ENCODE measurements around the gene ZXDB.
"Not testable (repeated sequence)": the region's sequence is repeated elsewhere in the genome, so short reads cannot be mapped to it uniquely, and the experiment has no call there.

Gene ZXDB

GRCh38 chrX:57591284-57592159 lies at the start of gene ZXDB:
Gene ZXDB (plus strand): TSS chrX:57592011. CDS start chrX:57592049, 38 bp downstream.
- Histone ChIP-seq H3K79me2 (ENCODE audit: insufficient read depth, low read length) (peaks cover 19% of the 10 kb centered on the region), H3K4me3 (ENCODE audit: low read length, poor library complexity, severe bottlenecking) (peak within 1 kb of the TSS; percentile 78), H3K4me2 (ENCODE audit: low read depth, low read length, poor library complexity, severe bottlenecking) (peak within 1 kb of the TSS; percentile 79), H2AFZ (ENCODE audit: low read length) (peak within 1 kb of the TSS; percentile 76), H4K20me1 (ENCODE audit: insufficient read depth, low read length, poor library complexity, severe bottlenecking) (peaks cover 22% of the 10 kb centered on the region), H3K9ac (ENCODE audit: low read depth, low read length, poor library complexity, severe bottlenecking) (peak within 1 kb of the TSS; percentile 77)
- H3K9me3 ChIP-seq (ENCODE audit: insufficient read depth, low read depth, low read length); H3K27me3 ChIP-seq (ENCODE audit: insufficient read depth, low read length, poor library complexity, severe bottlenecking); H3K9me2 ChIP-seq (replicated peaks; ENCODE audit: low read depth, low read length); H3K4me1 ChIP-seq (ENCODE audit: insufficient read depth, low read length, poor library complexity, severe bottlenecking); H3F3A ChIP-seq (ENCODE audit: low read depth); H3K36me3 ChIP-seq (ENCODE audit: insufficient read depth, low read length): not testable (repeated sequence)

- Histone ChIP-seq H3F3A (ENCODE audit: low read depth) (no peaks in the 10 kb centered on the region), H3K4me2 (ENCODE audit: low read depth, low read length, poor library complexity, severe bottlenecking) (no peak overlapping the region), H3K27me3 (ENCODE audit: insufficient read depth, low read length, poor library complexity, severe bottlenecking) (no peaks in the 10 kb centered on the region), H3K79me2 (ENCODE audit: insufficient read depth, low read length) (no peaks in the 10 kb centered on the region), H3K9me3 (ENCODE audit: insufficient read depth, low read depth, low read length) (no peaks in the 10 kb centered on the region), H3K9me2 (replicated peaks; ENCODE audit: low read depth, low read length) (no peaks in the 10 kb centered on the region), H3K4me1 (ENCODE audit: insufficient read depth, low read length, poor library complexity, severe bottlenecking) (no peaks in the 10 kb centered on the region), H4K20me1 (ENCODE audit: insufficient read depth, low read length, poor library complexity, severe bottlenecking) (no peaks in the 10 kb centered on the region), H3K4me3 (ENCODE audit: low read length, poor library complexity, severe bottlenecking) (no peak overlapping the region), H2AFZ (ENCODE audit: low read length) (no peak overlapping the region), H3K9ac (ENCODE audit: low read depth, low read length, poor library complexity, severe bottlenecking) (no peak overlapping the region), H3K36me3 (ENCODE audit: insufficient read depth, low read length) (no peaks in the 10 kb centered on the region)
- TF ChIP-seq EZH2phosphoT487 (IDR thresholded peaks at IDR 0.05; ENCODE audit: borderline replicate concordance) = no peak
- TF ChIP-seq, protein P1, sequence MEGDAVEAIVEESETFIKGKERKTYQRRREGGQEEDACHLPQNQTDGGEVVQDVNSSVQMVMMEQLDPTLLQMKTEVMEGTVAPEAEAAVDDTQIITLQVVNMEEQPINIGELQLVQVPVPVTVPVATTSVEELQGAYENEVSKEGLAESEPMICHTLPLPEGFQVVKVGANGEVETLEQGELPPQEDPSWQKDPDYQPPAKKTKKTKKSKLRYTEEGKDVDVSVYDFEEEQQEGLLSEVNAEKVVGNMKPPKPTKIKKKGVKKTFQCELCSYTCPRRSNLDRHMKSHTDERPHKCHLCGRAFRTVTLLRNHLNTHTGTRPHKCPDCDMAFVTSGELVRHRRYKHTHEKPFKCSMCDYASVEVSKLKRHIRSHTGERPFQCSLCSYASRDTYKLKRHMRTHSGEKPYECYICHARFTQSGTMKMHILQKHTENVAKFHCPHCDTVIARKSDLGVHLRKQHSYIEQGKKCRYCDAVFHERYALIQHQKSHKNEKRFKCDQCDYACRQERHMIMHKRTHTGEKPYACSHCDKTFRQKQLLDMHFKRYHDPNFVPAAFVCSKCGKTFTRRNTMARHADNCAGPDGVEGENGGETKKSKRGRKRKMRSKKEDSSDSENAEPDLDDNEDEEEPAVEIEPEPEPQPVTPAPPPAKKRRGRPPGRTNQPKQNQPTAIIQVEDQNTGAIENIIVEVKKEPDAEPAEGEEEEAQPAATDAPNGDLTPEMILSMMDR (conservative IDR thresholded peaks at IDR 0.05; ENCODE audit: low read length) = no peak
Measured at GRCh38 chrX:57565198-57565597, 26.6 kb upstream of the ZXDB start.

GRCh38 chrX:57573754-57574153 lies 18.1 kb upstream of the ZXDB start:
- H3F3A ChIP-seq (ENCODE audit: low read depth) = no peaks in the 10 kb centered on the region
- no peak overlapping the region for H3K4me3 ChIP-seq (ENCODE audit: low read length, poor library complexity, severe bottlenecking)
- no peaks in the 10 kb centered on the region for H3K9me3 ChIP-seq (ENCODE audit: insufficient read depth, low read depth, low read length)
- no peaks in the 10 kb centered on the region for H3K36me3 ChIP-seq (ENCODE audit: insufficient read depth, low read length)
- H3K27me3 ChIP-seq (ENCODE audit: insufficient read depth, low read length, poor library complexity, severe bottlenecking) = no peaks in the 10 kb centered on the region
- TF ChIP-seq EZH2phosphoT487 (IDR thresholded peaks at IDR 0.05; ENCODE audit: borderline replicate concordance) = no peak
- TF ChIP-seq, protein P1 (conservative IDR thresholded peaks at IDR 0.05; ENCODE audit: low read length) = peak; percentile 57
- no peaks in the 10 kb centered on the region for H3K9me2 ChIP-seq (replicated peaks; ENCODE audit: low read depth, low read length)
- H3K4me1 ChIP-seq (ENCODE audit: insufficient read depth, low read length, poor library complexity, severe bottlenecking) = no peaks in the 10 kb centered on the region
- H3K79me2 ChIP-seq (ENCODE audit: insufficient read depth, low read length) = no peaks in the 10 kb centered on the region
- no peak overlapping the region for H3K9ac ChIP-seq (ENCODE audit: low read depth, low read length, poor library complexity, severe bottlenecking)
- H2AFZ ChIP-seq (ENCODE audit: low read length) = peak overlapping the region; percentile 80; the same call in 1 of the 2 replicates
- H4K20me1 ChIP-seq (ENCODE audit: insufficient read depth, low read length, poor library complexity, severe bottlenecking) = no peaks in the 10 kb centered on the region
- no peak overlapping the region for H3K4me2 ChIP-seq (ENCODE audit: low read depth, low read length, poor library complexity, severe bottlenecking)

GRCh38 chrX:57582948-57583347 lies 8.9 kb upstream of the ZXDB start:
- not testable (repeated sequence) for H4K20me1 ChIP-seq (ENCODE audit: insufficient read depth, low read length, poor library complexity, severe bottlenecking); H2AFZ ChIP-seq (ENCODE audit: low read length); H3K79me2 ChIP-seq (ENCODE audit: insufficient read depth, low read length); H3F3A ChIP-seq (ENCODE audit: low read depth); H3K36me3 ChIP-seq (ENCODE audit: insufficient read depth, low read length); H3K9me2 ChIP-seq (replicated peaks; ENCODE audit: low read depth, low read length); H3K4me3 ChIP-seq (ENCODE audit: low read length, poor library complexity, severe bottlenecking); H3K4me2 ChIP-seq (ENCODE audit: low read depth, low read length, poor library complexity, severe bottlenecking); H3K27me3 ChIP-seq (ENCODE audit: insufficient read depth, low read length, poor library complexity, severe bottlenecking); H3K9me3 ChIP-seq (ENCODE audit: insufficient read depth, low read depth, low read length); H3K4me1 ChIP-seq (ENCODE audit: insufficient read depth, low read length, poor library complexity, severe bottlenecking); H3K9ac ChIP-seq (ENCODE audit: low read depth, low read length, poor library complexity, severe bottlenecking)
- TF ChIP-seq, protein P1 (conservative IDR thresholded peaks at IDR 0.05; ENCODE audit: low read length) = peak; percentile 47
